SH-SY5Y (cell line): Measurements from ENCODE around the gene SFTA2.

Experiments
- GATA2 ChIP-seq: IDR thresholded peaks from 2 replicates; pipeline ENCODE4 v1.6.1; 2011; ENCODE audit warnings: mild to moderate bottlenecking, low read depth, low read length
- GATA3 ChIP-seq: IDR thresholded peaks from 2 replicates; pipeline ENCODE4 v1.6.1; 2011; ENCODE audit warnings: low read depth, mild to moderate bottlenecking, low read length, moderate library complexity

GRCh38 chr6:30970946-30971345 is 39.0 kb upstream of the SFTA2 start:
- TF ChIP-seq GATA2: no peak
- TF ChIP-seq GATA3: no peak
